IPS-15b (cell line): ENCODE measurements around the gene UBL3.

Experiments used
- H3K27me3 ChIP-seq: one replicate; pipeline ENCODE4 v1.6.1; 2013; ENCODE audit warnings: low read length; ENCODE audit not compliant: control insufficient read depth, insufficient read depth
- H3K36me3 ChIP-seq: one replicate; pipeline ENCODE4 v1.6.1; 2013; ENCODE audit warnings: low read length; ENCODE audit not compliant: control insufficient read depth, insufficient read depth
- H3K4me1 ChIP-seq: one replicate; pipeline ENCODE4 v1.6.1; 2013; ENCODE audit warnings: mild to moderate bottlenecking, low read length; ENCODE audit not compliant: control insufficient read depth, insufficient read depth
- H3K4me3 ChIP-seq: one replicate; pipeline ENCODE4 v1.5.1; 2013; ENCODE audit warnings: low read depth, low read length
- H3K9ac ChIP-seq: one replicate; pipeline ENCODE4 v1.6.1; 2013; ENCODE audit warnings: low read depth, mild to moderate bottlenecking, low read length
- H3K9me3 ChIP-seq: one replicate; pipeline ENCODE4 v1.6.1; 2013; ENCODE audit warnings: mild to moderate bottlenecking, low read length; ENCODE audit not compliant: control insufficient read depth, insufficient read depth

UBL3 gene

GRCh38 chr13:29856426-29856825, 6.0 kb upstream of the UBL3 start:
- no peaks in the 10 kb centered on the region for H3K9me3 ChIP-seq
- H3K4me3 ChIP-seq, result no peak overlapping the region
- H3K27me3 ChIP-seq, result no peaks in the 10 kb centered on the region
- no peaks in the 10 kb centered on the region for H3K36me3 ChIP-seq
- H3K9ac ChIP-seq, result no peak overlapping the region
- no peaks in the 10 kb centered on the region for H3K4me1 ChIP-seq

- Histone ChIP-seq H3K4me1 (peaks cover 2% of the 10 kb centered on the region), H3K4me3 (no peak overlapping the region), H3K9me3 (no peaks in the 10 kb centered on the region), H3K9ac (no peak overlapping the region), H3K36me3 (no peaks in the 10 kb centered on the region), H3K27me3 (no peaks in the 10 kb centered on the region)
These were observed 5.4 kb upstream of the UBL3 start for GRCh38 chr13:29855784-29856183.

DNA sequence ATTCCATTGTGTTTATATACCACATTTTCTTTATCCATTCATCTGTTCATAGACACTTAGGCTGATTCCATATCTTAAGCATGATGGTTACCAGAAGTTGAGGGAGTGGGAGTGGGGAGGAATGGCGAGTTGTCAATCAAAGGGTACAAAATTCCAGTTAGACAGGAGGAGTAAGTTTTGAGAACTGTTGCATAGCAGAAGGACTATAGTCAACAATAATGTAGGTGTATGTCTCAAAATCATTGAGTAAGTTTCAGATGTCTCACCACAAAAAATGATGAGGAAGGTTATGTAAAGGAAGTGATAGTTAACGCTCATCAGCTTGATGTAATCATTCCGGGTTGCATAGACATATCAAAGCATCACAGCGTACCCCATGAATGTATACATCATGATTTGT, 4.6 kb upstream of the UBL3 start:
- Histone ChIP-seq H3K9ac (no peak overlapping the region), H3K9me3 (no peaks in the 10 kb centered on the region), H3K36me3 (no peaks in the 10 kb centered on the region), H3K4me3 (no peak overlapping the region), H3K4me1 (peaks cover 4% of the 10 kb centered on the region), H3K27me3 (no peaks in the 10 kb centered on the region)

DNA sequence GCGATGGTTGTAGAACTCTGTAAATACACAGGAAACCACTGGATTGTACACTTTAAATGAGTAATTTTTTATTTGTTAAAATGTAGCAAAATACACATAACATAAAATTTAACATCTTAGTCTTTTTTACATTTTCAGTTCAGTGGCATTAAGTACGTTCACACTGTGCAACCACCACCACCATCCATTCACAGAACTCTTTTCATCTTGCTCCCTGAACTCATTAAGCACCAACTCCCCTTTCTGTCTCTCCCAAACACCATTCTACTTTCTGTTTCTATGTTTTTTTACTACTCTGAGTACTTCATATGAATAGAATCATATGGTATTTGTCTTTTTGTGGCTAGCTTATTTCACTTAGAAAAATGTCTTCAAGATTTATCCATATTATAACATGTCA, 2.7 kb upstream of the UBL3 start:
- Histone ChIP-seq H3K27me3 (no peaks in the 10 kb centered on the region), H3K9me3 (no peaks in the 10 kb centered on the region), H3K36me3 (no peaks in the 10 kb centered on the region), H3K4me1 (peaks cover 4% of the 10 kb centered on the region), H3K4me3 (no peak overlapping the region), H3K9ac (no peak overlapping the region)

DNA sequence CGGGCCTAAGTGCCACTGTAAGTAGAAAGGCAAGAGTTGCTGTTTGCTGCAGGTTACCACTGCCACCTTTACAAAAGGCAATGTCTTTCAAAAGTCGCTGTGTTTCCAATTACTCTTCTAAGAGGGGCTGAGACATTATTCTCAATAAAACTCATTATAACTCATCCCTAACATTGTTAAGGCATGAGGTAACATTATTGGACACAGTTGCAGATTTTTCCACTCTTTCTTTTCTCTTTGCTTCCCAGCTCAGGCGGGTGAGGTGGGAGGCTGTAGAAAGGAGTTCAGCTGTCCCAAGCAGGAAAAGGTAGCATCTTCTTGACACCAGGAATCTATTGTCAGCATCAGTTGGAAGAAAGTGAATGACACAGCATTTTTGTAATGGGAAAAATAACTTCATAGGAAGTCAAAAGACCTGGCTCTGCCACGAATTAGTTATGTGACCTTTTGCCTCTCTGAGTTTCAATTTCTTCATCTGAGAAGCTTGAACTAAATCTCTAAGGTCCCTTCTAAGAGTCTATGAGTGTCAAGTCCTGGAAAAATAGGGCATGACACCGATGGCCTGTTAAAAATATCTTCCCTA, 2.1 kb upstream of the UBL3 start:
- no peak overlapping the region for H3K9ac ChIP-seq
- no peaks in the 10 kb centered on the region for H3K27me3 ChIP-seq
- peaks cover 4% of the 10 kb centered on the region for H3K4me1 ChIP-seq
- H3K9me3 ChIP-seq, result no peaks in the 10 kb centered on the region
- no peaks in the 10 kb centered on the region for H3K36me3 ChIP-seq
- no peak overlapping the region for H3K4me3 ChIP-seq

DNA sequence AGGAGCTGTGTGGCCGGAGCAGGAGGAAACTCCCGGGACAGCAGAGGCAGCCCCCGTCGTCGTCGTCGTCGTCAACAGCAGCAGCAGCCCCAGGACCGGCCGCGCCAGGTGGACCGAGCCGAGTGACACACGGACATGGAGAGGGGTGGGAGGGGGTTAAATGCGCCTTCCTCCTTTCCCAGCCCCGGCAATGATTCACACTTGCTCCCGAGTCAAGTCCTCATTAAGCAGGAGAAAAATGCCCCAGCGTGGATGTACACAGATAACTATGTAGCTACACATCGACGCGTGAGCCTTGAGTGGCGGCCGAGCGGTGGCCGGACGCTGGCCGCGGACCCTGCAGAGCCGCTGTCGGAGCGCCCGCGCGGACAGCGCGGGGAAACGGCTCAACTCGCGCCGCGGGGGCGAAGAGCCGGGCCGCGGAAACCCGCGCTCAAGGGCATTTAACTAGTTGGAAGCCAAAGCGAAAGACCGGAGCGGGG, 645 bp downstream of the UBL3 start:
- no peaks in the 10 kb centered on the region for H3K9me3 ChIP-seq
- peaks cover 12% of the 10 kb centered on the region for H3K4me1 ChIP-seq
- no peaks in the 10 kb centered on the region for H3K27me3 ChIP-seq
- H3K36me3 ChIP-seq, result no peaks in the 10 kb centered on the region
- peak overlapping the region; percentile 63 for H3K9ac ChIP-seq
- peak overlapping the region; percentile 81 for H3K4me3 ChIP-seq

GRCh38 chr13:29849071-29849631, 1.3 kb downstream of the UBL3 start:
- peaks cover 12% of the 10 kb centered on the region for H3K4me1 ChIP-seq
- H3K4me3 ChIP-seq, result peak overlapping the region; percentile 81
- no peaks in the 10 kb centered on the region for H3K27me3 ChIP-seq
- no peaks in the 10 kb centered on the region for H3K9me3 ChIP-seq
- no peaks in the 10 kb centered on the region for H3K36me3 ChIP-seq
- H3K9ac ChIP-seq, result peak overlapping the region; percentile 61

- no peak overlapping the region for H3K9ac ChIP-seq
- no peaks in the 10 kb centered on the region for H3K9me3 ChIP-seq
- peaks cover 16% of the 10 kb centered on the region for H3K4me1 ChIP-seq
- peak overlapping the region; percentile 45 for H3K4me3 ChIP-seq
- no peaks in the 10 kb centered on the region for H3K36me3 ChIP-seq
- H3K27me3 ChIP-seq, result no peaks in the 10 kb centered on the region
These were observed 2.9 kb downstream of the UBL3 start for GRCh38 chr13:29847501-29847983.

DNA sequence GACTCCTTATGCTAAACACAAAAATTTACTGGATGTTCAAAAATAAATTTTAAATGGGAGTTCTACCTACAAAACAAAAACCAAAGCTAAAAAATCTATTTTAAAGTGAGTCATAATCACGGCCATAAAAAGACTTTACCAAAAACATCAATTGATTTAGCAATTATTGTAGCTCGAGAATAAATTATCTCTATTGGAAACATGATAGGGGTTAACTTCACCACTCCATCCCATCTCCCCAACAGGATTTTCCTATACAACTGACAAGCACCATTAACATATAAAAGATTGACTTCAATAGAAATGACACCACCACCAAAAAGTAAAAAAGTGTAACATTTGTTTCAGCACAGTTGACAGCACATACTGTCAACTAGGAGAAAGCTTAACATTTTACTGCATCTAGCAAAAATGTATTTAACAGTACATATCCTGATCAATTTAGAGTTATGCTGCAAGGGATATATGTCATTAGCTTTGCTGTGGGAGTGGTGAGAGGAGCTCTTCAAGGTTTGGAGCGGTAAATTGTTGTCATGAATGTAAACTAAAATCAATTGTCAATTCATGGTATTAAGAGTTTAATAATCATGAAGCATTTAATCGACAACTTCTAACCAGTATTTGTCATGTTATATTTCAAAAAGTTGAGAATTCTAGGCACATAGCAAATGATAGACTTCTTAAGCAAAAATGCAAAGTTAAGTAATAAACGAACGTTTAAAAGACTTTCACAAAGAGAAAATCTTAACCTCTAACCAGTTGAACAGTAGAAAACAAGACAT, 3.8 kb downstream of the UBL3 start:
- H3K9ac ChIP-seq, result no peak overlapping the region

DNA sequence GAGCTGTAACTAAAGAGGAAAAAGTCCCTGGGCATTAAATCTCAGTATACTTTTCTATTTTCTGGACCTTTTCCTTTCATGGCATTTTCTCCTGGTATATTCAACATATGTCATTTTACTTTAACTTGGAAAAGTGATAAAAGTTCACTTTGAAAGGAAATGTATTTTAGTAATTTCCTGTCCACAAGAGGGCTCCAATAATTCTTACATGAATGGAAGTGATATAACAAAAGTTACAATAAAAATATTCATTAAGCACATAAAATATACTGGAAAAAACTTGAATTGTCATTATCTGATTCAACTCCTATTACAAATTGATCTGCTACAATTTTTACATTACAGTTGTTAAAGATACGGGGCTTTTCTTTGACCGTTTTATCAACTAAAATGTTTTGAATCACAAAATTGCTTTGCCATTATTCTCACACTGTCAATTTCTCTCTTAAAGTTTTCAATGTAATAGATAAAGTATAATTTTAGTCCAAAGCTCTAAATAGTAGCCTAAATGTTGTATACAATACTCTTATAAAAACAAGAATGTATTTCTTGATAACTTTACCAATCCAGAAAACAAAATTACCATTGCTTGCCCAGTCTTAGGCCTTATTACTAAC, 4.9 kb downstream of the UBL3 start:
- no peaks in the 10 kb centered on the region for H3K27me3 ChIP-seq
- peaks cover 16% of the 10 kb centered on the region for H3K4me1 ChIP-seq
- no peak overlapping the region for H3K9ac ChIP-seq
- H3K36me3 ChIP-seq, result no peaks in the 10 kb centered on the region
- H3K4me3 ChIP-seq, result no peak overlapping the region
- H3K9me3 ChIP-seq, result no peaks in the 10 kb centered on the region

More for the DNA sequence above, 3.8 kb downstream of the UBL3 start:
- Histone ChIP-seq H3K4me3 (peak overlapping the region; percentile 45), H3K27me3 (no peaks in the 10 kb centered on the region), H3K4me1 (peaks cover 18% of the 10 kb centered on the region), H3K36me3 (no peaks in the 10 kb centered on the region), H3K9me3 (no peaks in the 10 kb centered on the region)

DNA sequence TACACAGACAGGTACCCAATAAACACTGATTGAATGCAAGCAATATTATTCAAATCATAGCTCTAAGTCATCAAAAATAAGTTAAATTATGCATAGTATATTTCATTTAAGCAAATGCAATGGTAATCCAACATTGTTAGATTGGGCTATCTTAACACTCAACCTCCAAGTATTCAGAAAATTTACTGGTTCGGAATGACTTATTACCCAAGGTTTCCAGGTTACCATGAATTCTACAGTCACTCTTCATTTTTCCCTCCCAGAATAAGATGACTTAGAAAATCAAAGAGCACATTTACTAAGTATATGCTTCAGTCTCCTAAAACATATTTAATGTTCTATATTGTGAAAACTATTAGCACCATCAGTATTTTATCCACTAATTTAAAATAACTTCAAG, 6.0 kb downstream of the UBL3 start:
- Histone ChIP-seq H3K4me3 (no peak overlapping the region), H3K4me1 (peaks cover 16% of the 10 kb centered on the region), H3K9ac (no peak overlapping the region), H3K36me3 (no peaks in the 10 kb centered on the region), H3K9me3 (no peaks in the 10 kb centered on the region), H3K27me3 (no peaks in the 10 kb centered on the region)
